ENCODE results near the gene SLC5A8.

Gene SLC5A8

GRCh38 chr12:101127521-101128219, 82.4 kb downstream of the SLC5A8 start:
- H3K27ac ChIP-seq (ENCODE audit: low read depth, low read length, poor library complexity, severe bottlenecking), result no peak overlapping the region
- H3K4me1 ChIP-seq (ENCODE audit: insufficient read depth, low read length, severe bottlenecking), result no peaks in the 10 kb centered on the region
- no peaks in the 10 kb centered on the region for H3F3A ChIP-seq (ENCODE audit: insufficient read depth, low read length)
- TF ChIP-seq CTCF (IDR thresholded peaks at IDR 0.05; ENCODE audit: low read length) (no peak), EZH2 (IDR thresholded peaks at IDR 0.05; ENCODE audit: borderline replicate concordance, low read length) (no peak)
- H3K9me2 ChIP-seq (ENCODE audit: low read depth, low read length), result no peaks in the 10 kb centered on the region
- no peak overlapping the region for H3K9ac ChIP-seq (ENCODE audit: low read length)
- no peaks in the 10 kb centered on the region for H3K27me3 ChIP-seq (ENCODE audit: insufficient read depth, low read length)
- no peaks in the 10 kb centered on the region for H4K20me1 ChIP-seq (ENCODE audit: insufficient read depth, low read length)
- no peaks in the 10 kb centered on the region for H3K36me3 ChIP-seq (ENCODE audit: insufficient read depth, low read length)
- H3K9me3 ChIP-seq (ENCODE audit: low read length), result no peaks in the 10 kb centered on the region
- no peak overlapping the region for H3K4me2 ChIP-seq (ENCODE audit: low read length)
- no peaks in the 10 kb centered on the region for H3K79me2 ChIP-seq (ENCODE audit: insufficient read depth, low read length)
- no peak overlapping the region for H2AFZ ChIP-seq (ENCODE audit: low read length)
- no peak overlapping the region for H3K4me3 ChIP-seq (ENCODE audit: low read depth, low read length, poor library complexity, severe bottlenecking)

GRCh38 chr12:101117842-101118241, 92.2 kb downstream of the SLC5A8 start:
- Histone ChIP-seq H3K27ac (ENCODE audit: low read depth, low read length, poor library complexity, severe bottlenecking) (no peak overlapping the region), H3K9ac (ENCODE audit: low read length) (no peak overlapping the region), H3K4me2 (ENCODE audit: low read length) (no peak overlapping the region), H3K4me1 (ENCODE audit: insufficient read depth, low read length, severe bottlenecking) (no peaks in the 10 kb centered on the region), H3K9me3 (ENCODE audit: low read length) (no peaks in the 10 kb centered on the region), H3K4me3 (ENCODE audit: low read depth, low read length, poor library complexity, severe bottlenecking) (no peak overlapping the region), H3F3A (ENCODE audit: insufficient read depth, low read length) (no peaks in the 10 kb centered on the region), H4K20me1 (ENCODE audit: insufficient read depth, low read length) (no peaks in the 10 kb centered on the region), H3K9me2 (ENCODE audit: low read depth, low read length) (no peaks in the 10 kb centered on the region), H3K36me3 (ENCODE audit: insufficient read depth, low read length) (no peaks in the 10 kb centered on the region), H3K79me2 (ENCODE audit: insufficient read depth, low read length) (no peaks in the 10 kb centered on the region), H2AFZ (ENCODE audit: low read length) (no peak overlapping the region), H3K27me3 (ENCODE audit: insufficient read depth, low read length) (no peaks in the 10 kb centered on the region)
- TF ChIP-seq CTCF (IDR thresholded peaks at IDR 0.05; ENCODE audit: low read length) (no peak), EZH2 (IDR thresholded peaks at IDR 0.05; ENCODE audit: borderline replicate concordance, low read length) (no peak)

- H3K36me3 ChIP-seq (ENCODE audit: insufficient read depth, low read length), result no peaks in the 10 kb centered on the region
- H3K9me2 ChIP-seq (ENCODE audit: low read depth, low read length), result no peaks in the 10 kb centered on the region
- H3K27ac ChIP-seq (ENCODE audit: low read depth, low read length, poor library complexity, severe bottlenecking), result no peak overlapping the region
- H3K79me2 ChIP-seq (ENCODE audit: insufficient read depth, low read length), result no peaks in the 10 kb centered on the region
- H2AFZ ChIP-seq (ENCODE audit: low read length), result no peak overlapping the region
- H3F3A ChIP-seq (ENCODE audit: insufficient read depth, low read length), result no peaks in the 10 kb centered on the region
- H4K20me1 ChIP-seq (ENCODE audit: insufficient read depth, low read length), result no peaks in the 10 kb centered on the region
- no peaks in the 10 kb centered on the region for H3K9me3 ChIP-seq (ENCODE audit: low read length)
- no peak overlapping the region for H3K4me3 ChIP-seq (ENCODE audit: low read depth, low read length, poor library complexity, severe bottlenecking)
- H3K4me1 ChIP-seq (ENCODE audit: insufficient read depth, low read length, severe bottlenecking), result no peaks in the 10 kb centered on the region
- TF ChIP-seq EZH2 (IDR thresholded peaks at IDR 0.05; ENCODE audit: borderline replicate concordance, low read length) (no peak), CTCF (IDR thresholded peaks at IDR 0.05; ENCODE audit: low read length) (no peak)
- no peak overlapping the region for H3K9ac ChIP-seq (ENCODE audit: low read length)
- no peak overlapping the region for H3K4me2 ChIP-seq (ENCODE audit: low read length)
- H3K27me3 ChIP-seq (ENCODE audit: insufficient read depth, low read length), result no peaks in the 10 kb centered on the region
Observed at GRCh38 chr12:101116911-101117310, 93.1 kb downstream of the SLC5A8 start.

Data from OCI-LY1 (cell line).